HG03565 (cell line): Measurements from ENCODE around the gene RETREG2.
"Not testable (repeated sequence)": the region's sequence is repeated elsewhere in the genome, so short reads cannot be mapped to it uniquely, and the experiment has no call there.

Experiments
- ATAC-seq: cut with Tn5 transposase; IDR thresholded peaks from one replicate; pipeline ENCODE4 v1.9.1; 2021; ENCODE audit warnings: mild to moderate bottlenecking, moderate library complexity; ENCODE audit not compliant: unreplicated experiment

RETREG2 gene

DNA sequence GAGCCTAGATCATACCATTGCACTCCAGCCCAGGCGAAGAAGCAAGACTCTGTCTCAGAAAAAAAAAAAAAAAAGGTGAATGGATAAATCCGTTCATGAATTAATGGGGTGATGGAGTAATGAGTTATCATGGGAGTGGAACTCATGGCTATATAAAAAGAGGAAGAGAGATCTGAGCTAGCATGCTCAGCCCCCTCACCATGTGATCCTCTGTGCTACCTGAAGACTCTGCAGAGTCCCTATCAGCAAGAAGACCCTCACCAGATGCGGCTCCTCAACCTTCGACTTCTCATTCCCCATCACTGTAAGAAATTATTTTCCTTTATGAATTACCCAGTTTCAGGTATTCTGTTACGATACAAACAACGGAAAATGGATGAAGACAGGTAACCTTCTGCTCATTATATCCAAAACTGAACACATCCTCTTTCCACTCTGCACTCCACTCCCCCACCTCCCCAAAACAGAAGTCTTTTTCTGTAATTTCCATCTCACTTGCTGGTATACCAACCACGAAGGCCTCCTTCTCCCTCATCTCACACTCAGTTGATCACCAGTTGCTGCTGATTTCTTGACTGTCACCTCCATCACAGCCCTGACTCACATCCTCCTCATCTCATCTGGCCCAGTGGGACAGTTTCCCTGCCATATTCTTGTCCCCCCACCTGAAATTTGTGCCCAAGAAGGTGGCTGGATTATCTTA is 8.8 kb downstream of the RETREG2 start:
- no peak for ATAC-seq

DNA sequence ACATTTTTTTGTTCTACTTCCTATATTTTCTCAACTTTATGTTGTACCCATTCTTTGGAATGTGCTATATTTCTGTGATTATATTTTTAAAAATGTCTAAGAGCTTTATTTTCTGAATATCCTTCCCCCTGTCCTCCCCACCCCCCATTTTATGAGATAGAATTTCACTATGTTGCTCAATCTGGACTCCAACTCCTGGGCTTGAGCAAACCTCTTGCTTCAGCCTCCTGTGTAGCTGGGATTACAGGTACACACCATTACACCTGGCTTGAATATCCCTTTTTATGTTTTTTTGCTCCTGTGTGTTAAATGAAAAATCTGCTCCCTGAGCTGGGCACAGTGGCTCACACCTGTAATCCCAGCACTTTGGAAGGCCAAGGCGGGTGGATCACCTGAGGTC is 19.3 kb downstream of the RETREG2 start:
- ATAC-seq = no peak

DNA sequence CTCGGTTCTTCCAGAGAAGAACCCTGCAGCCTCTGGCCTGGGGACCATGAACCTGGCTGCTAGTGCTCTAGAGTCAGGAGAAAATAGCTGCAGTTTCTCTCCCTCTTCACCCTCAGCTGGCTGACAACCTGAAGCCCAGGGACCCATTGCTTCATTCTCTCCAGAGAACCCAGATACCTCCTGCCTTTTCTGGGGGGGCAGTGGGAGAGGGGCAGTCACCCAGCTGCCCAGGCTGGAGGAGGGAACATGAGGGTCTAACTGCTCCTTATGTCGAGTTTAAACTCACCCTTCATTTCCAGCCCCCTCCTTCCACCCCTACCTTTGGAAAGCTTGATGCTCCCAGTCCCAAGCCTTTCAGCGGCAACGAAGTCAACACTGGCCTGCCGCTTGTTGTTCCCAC is 20.9 kb downstream of the RETREG2 start:
- no peak for ATAC-seq

DNA sequence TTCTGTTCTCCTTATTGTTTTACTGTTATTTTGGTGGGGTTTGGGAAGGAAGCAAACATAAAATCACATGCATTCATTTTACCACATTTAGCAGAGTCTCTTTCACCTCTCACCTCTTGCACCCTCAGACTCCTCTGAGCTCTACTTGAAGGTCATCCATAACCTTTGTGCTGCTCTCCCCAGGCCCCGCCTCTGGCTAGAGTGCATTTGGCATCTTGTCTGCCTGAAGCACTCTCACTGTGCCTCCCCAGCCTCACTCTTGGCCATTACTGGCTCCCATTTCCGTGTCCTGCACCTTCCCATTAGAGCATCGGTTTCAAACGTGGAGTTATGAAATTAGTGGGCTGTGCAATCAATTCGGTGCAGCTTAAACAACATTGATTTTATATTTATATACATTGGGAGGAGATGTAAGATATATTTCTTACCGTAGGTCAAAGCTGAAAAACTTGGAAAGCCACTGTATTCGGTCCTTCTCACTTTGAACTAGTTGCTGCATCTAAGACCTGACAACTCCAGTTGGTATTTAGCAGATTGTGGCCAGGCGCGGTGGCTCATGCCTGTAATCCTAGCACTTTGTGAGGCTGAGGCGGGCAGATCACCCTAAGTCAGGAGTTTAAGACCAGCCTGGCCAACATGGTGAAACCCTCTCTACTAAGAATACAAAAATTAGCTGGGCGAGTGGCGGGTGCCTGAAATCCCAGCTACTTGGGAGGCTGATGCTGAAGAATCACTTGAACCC is 21.6 kb downstream of the RETREG2 start:
- ATAC-seq = no peak

DNA sequence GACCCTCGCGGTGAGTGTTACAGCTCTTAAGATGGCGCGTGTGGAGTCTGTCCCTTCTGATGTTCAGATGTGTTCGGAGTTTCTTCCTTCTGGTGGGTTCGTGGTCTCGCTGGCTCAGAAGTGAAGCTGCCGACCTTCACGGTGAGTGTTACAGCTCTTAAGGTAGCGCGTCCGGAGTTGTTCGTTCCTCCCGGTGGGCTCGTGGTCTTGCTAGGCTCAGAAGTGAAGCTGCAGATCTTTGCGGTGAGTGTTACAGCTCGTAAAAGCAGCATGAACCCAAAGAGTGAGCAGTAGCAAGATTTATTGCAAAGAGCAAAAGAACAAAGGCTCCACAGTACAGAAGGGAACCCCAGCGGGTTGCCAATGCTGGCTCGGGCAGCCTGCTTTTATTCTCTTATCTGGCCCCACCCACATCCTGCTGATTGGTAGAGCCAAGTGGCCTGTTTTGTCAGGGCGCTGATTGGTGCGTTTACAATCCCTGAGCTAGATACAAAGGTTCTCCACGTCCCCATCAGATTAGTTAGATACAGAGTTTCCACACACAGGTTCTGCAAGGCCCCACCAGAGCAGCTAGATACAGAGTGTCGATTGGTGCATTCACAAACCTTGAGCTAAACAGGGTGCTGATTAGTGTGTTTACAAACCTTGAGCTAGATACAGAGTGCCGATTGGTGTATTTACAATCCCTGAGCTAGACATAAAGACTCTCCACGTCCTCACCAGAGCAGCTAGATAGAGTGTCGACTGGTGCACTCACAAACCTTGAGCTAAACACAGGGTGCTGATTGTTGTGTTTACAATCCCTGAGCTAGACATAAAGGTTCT is 22.6 kb downstream of the RETREG2 start:
- ATAC-seq = not testable (repeated sequence)

DNA sequence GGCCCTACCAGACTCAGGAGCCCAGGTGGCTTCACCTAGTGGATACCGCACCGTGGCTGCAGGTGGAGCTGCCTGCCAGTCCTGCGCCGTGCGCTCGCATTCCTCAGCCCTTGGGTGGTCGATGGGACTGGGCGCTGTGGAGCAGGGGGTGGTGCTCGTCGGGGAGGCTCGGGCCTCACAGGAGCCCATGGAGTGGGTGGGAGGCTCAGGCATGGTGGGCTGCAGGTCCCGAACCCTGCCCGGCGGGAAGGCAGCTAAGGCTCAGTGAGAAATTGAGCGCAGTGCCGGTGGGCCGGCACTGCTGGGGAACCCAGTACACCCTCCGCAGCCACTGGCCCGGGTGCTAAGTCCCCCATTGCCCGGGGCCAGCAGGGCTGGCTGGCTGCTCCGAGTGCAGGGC is 23.3 kb downstream of the RETREG2 start:
- not testable (repeated sequence) for ATAC-seq

DNA sequence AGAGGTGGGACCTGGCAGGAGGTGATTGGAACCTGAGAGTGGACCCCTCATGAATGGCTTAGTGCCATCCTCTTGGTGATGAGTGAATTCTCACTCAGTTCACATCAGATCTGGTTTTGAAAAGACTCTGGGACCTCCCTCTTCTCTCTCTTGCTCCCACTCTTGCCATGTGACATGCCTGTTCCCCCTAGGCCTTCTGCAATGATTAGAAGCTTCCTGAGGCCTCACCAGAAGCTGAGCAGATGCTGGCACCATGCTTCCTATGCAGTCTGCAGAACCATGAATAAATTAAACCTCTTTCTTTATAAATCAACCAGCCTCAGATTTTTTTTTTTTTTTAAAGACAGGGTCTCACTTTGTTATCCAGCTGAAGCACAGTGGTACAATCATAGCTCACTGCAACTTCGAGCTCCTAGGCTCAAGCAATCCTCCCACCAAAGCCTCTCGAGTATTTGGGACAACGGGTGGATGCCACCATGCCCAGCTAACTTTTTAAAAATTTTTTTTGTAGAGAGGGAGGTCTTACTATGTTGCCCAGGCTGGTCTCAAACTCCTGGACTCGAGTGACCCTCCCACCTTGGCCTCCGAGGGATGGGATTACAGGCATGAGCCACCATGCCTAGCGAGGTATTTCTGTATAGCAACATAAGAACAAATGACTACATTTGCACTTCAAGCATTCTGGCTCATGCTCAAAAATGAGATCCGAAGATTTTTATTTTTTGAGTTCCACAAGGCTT is 26.5 kb downstream of the RETREG2 start:
- ATAC-seq = no peak

DNA sequence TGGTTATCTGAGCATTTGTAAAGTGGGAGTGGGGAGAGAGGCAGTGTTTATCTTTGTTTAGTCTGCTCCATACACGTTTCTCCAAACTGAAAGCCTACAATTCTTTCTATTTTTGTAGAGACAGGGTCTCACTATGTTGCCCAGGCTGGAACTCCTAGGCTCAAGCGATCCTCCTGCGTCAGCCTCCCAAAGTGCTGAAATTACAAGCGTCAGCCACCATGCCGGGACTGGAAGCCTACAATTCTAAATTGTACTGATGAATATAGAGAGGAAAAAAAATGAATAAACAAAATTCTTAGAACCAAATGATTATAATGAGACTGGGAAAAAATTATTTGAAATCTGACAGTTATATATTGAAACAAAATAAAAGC is 27.1 kb downstream of the RETREG2 start:
- ATAC-seq = no peak

DNA sequence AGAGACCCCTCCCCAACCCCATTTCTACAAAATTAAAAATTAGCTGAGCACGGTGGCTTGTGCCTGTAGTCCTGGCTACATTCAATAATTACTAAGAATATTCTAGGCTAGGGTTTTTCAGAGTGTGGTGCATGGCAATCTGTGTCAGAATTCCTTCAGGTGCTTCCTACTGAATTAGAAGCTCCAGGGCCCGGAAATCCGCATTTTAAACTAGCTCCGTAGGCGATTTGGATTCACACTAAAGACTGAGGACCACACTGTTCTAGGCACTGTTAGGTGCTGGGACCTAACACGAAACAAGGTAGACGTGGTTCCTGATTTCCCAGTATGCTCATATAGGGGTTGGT is 27.9 kb downstream of the RETREG2 start:
- no peak for ATAC-seq

DNA sequence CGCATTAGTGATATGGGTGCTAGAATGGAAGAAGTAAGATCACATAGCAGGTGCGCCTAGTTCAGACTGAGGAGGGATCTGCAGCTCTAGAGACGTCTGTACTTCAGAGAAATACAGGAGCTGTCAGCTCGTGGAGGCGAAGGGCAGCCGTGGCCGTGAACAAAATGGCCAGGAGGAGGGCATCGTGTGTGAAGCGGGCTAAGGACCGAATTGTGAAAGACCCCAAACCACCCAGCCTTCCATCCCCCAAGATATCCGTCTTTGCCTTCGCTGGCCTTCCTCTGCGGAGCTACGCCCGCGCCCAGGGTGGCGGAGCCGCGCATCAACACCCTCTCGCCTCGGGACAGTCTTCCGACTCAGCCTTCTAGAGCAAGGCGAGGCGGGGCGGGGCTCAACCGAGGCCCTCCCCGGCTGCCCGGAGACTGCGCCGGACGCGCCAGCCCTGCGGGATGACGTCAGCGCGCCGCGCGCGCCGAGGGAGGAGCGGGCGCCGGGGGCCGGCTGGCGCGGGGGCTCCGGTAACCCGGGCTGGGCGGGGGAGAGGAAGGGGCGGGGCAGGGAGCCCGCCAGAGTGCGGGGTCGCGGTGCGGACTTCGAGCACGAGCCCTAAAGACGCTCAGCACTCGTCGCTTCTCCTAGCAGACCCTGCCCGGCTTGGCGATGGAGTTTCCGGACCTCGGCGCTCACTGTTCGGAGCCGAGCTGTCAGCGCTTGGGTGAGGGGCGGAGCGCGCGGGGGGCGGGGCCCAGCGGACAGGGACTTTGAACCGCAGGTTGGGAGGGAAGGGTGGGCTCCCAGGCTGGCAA is 28.5 kb downstream of the RETREG2 start, which contains the start of gene ZFAND2B:
TSS of gene ZFAND2B (plus strand) at position 455 of the 806 bp plus-strand sequence. CDS start at position 661, 206 bp downstream.
- ATAC-seq = peak; percentile 95

DNA sequence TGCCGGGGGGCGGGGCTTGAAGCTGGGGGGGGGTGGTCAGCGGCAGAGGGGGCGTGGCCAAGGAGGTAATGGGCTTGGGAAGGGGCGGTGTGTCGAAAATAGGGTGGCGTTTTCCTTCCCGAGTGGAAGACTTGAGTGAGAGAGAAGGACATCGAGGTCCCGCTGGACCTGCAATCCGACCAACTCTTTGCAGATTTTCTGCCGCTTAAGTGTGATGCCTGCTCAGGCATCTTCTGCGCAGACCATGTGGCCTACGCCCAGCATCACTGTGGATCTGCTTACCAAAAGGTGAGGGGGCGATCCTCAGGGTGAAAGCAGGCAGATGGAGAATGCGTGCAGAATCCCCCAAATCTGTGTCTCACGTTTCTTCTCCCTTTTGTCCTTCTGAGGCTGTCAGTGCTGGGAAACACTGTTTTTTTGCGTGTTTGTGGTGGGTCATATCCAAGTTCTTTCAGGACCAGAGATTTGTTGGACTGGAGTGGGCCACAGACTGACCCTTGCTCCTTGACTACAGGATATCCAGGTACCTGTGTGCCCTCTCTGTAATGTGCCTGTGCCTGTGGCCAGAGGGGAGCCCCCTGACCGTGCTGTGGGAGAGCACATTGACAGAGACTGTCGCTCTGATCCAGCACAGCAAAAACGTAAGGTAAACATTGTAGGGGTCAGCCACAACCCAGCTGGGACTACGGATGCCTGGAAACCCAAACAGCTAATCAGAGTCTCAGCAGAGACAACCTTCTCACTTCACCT is 29.2 kb downstream of the RETREG2 start:
- ATAC-seq = no peak

DNA sequence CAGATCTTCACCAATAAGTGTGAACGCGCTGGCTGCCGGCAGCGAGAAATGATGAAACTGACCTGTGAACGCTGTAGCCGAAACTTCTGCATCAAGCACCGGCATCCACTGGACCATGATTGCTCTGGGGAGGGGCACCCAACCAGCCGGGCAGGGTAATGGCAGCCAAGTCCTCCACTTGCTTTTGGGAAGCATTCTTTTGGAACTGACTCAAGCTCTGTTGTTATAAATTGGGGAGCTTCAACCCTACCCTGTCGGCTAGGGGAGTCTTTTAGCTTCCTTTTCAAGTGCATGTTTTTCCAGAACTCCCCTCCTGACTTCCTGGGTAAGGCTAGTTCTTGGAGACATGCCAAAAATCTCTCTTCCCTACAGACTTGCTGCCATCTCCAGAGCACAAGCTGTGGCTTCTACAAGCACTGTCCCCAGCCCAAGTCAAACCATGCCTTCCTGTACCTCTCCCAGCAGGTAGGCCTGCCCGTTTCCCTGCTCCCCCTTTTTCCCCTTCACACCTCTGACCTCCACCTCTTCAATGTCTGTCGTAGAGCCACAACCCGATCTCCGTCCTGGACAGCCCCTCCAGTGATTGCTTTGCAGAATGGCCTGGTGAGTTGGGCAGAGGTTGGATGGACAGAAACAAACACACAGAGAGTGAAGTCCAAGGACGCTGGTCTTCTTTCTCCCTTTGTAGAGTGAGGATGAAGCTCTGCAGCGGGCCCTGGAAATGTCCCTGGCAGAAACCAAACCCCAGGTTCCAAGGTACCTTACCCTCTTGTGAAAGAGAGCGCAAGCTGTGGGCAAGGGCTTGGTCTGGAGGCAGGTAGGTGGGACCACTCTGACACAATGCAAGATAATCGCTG is 30.0 kb downstream of the RETREG2 start:
- ATAC-seq = no peak

DNA sequence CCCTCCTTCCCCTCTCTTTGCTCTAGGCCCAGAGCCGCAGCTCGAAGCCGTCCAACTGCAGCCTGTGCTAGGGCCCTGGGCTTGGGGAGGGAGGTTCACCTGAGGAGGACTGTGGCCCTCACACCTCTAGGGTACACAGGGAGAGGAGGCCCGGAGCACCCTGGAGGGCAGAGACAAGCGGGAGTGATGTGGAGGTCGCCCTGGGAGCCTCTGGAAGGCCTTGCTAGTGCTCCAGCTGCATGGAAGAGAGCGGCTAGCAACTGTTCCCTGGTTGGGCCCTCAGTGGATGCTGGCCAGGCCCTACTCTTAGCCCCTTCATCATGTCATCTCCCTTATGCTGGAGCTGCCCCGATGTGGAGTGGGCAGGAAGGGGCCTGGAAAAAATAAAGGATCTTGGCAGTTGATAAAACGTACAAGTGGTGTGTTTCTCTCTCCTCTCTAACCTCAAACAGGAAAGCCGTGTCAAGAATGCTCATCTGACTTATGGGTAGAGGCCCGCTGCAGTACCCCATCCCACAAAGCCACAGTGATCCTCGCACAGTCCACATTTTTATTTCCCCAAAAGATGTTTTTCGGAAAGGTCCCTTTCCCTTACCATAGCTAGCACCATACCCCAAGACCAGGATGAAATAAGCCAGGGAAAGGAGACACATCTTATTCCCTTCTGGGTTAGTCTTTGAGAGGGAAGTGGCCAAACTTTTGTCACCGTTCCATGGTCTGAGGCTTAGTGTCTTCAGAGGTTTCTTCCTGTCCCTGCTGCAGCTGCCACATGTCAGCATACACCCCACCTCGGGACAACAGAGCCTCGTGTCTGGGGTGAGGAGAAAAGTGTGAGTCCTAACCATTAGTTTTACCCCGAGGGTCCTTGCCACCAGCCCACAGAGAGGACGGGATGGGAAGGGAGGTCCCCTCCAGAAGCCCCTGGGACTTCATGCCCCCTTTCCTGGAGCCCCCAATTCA is 31.4 kb downstream of the RETREG2 start:
- ATAC-seq = no peak

DNA sequence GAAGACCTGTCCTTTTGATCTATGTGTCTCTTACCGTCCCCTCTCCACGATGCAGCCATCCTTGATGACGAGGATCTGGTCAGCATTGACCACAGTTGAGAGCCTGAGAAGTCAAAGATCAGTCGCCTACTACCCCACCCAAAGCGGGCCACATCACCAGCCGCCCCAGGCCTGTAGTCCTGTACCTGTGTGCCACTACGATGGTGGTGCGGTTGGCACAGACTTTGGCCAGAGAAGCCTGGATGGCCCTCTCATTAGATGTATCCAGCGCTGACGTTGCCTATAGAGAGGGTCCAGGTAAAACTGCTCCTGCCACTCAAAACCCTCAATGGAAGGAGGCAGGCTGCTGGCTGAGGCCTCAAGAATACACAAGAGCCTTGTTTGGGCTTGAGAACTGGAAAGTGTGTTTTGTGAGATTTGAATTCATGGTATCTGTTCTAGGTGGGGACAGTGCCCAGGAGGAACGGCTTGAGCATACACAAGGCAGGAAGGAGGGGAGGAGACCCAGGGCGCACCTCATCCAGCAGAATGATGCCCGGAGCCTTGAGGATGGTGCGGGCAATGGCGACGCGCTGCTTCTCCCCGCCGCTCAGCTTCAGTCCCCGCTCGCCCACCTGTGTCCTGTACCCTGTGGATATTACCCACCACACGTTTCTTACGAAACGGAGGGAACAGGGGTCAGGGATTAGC is 32.3 kb downstream of the RETREG2 start:
- ATAC-seq = no peak

DNA sequence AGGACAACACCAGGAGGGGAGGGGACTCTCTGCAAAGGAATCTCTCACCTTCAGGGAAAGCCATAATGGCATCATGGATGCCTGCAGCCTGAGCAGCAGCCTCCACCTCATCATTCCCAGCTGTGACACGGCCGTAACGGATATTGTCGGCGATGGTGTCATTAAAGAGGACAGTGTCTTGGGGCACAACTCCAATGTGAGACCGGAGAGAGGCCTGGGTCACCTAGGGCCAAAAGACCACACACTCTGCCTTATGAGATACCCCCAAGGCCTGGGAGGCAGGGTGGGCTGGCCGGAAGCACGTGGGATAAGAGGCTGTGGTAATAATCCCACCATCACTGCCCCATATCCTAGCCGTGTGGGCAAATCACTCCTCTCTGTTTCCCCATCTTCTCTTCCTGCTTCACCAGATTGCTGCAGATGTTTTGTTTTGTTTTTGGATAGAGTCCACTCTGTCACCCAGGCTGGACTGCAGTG is 32.8 kb downstream of the RETREG2 start:
- no peak for ATAC-seq

DNA sequence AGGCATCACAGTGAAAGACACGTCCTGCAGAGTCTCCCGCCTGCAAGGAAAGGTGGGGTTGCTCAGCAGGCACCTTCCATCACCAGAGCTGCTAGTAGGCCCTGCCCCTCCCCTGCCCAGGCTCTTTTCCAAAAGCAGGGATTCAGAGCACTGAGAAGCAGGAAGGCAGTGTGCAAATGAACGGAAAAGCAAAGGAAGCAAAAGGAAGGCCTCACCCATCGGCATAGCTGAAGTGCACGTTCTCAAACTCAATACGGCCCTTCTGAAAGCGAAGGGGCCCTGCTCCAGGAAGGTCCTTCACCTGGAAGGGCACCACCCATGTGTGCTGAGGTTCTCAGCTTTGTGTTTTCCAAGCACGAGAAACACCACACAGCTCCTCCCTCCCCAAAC is 34.9 kb downstream of the RETREG2 start:
- no peak for ATAC-seq
